ENCODE data around the gene MAP3K6.
A peak's percentile ranks its signal among the peaks of the same experiment; 100 is the strongest.

Gene MAP3K6

GRCh38 chr1:27349784-27350662, 16.7 kb downstream of the MAP3K6 start:
- H3K4me3 ChIP-seq (ENCODE audit: low read depth, low read length) = no peak overlapping the region
- TF ChIP-seq MYC (IDR thresholded peaks at IDR 0.05; ENCODE audit: low read depth, low read length) (no peak), MAX (IDR thresholded peaks at IDR 0.05; ENCODE audit: low read depth, low read length) (no peak), CTCF (IDR thresholded peaks at IDR 0.05; ENCODE audit: low read depth, low read length) (no peak), POLR2A (IDR thresholded peaks at IDR 0.05; ENCODE audit: extremely low read depth, insufficient read length) (no peak)
- no peak for DNase-seq (ENCODE audit: low read depth)

- H3K4me3 ChIP-seq (ENCODE audit: low read depth, low read length) = no peak overlapping the region
- no peak for TF ChIP-seq POLR2A (IDR thresholded peaks at IDR 0.05; ENCODE audit: extremely low read depth, insufficient read length)
- no peak for TF ChIP-seq MYC (IDR thresholded peaks at IDR 0.05; ENCODE audit: low read depth, low read length)
- no peak for TF ChIP-seq MAX (IDR thresholded peaks at IDR 0.05; ENCODE audit: low read depth, low read length)
- no peak for TF ChIP-seq CTCF (IDR thresholded peaks at IDR 0.05; ENCODE audit: low read depth, low read length)
- DNase-seq (ENCODE audit: low read depth) = no peak
Measured at GRCh38 chr1:27348861-27349783, 17.6 kb downstream of the MAP3K6 start.

GRCh38 chr1:27346991-27347624, 19.7 kb downstream of the MAP3K6 start:
- no peak overlapping the region for H3K4me3 ChIP-seq (ENCODE audit: low read depth, low read length)
- TF ChIP-seq CTCF (IDR thresholded peaks at IDR 0.05; ENCODE audit: low read depth, low read length) (no peak), POLR2A (IDR thresholded peaks at IDR 0.05; ENCODE audit: extremely low read depth, insufficient read length) (no peak)
- no peak for DNase-seq (ENCODE audit: low read depth)

GRCh38 chr1:27346357-27346756, 20.4 kb downstream of the MAP3K6 start:
- DNase-seq (ENCODE audit: low read depth) = no peak
- no peak overlapping the region for H3K4me3 ChIP-seq (ENCODE audit: low read depth, low read length)
- TF ChIP-seq CTCF (IDR thresholded peaks at IDR 0.05; ENCODE audit: low read depth, low read length) = no peak

- TF ChIP-seq CTCF (IDR thresholded peaks at IDR 0.05; ENCODE audit: low read depth, low read length) = no peak
- no peak for TF ChIP-seq POLR2A (IDR thresholded peaks at IDR 0.05; ENCODE audit: extremely low read depth, insufficient read length)
- no peak for TF ChIP-seq MYC (IDR thresholded peaks at IDR 0.05; ENCODE audit: low read depth, low read length)
- TF ChIP-seq MAX (IDR thresholded peaks at IDR 0.05; ENCODE audit: low read depth, low read length) = no peak
- peak overlapping the region; percentile 21 for H3K4me3 ChIP-seq (ENCODE audit: low read depth, low read length)
- no peak for DNase-seq (ENCODE audit: low read depth)
Measured at GRCh38 chr1:27345272-27345671, 21.5 kb downstream of the MAP3K6 start.
